Hematopoietic multipotent progenitor cell treated with erythropoietin and hydrocortisone succinate and interleukin-3 and kit ligand, for 8 days (in vitro differentiated cells): ENCODE results near the gene CCDC148.

ENCODE experiments used
- DNase-seq: peaks from one replicate; pipeline ENCODE4 v3.0.0-alpha.2; 2015

CCDC148 gene

DNA sequence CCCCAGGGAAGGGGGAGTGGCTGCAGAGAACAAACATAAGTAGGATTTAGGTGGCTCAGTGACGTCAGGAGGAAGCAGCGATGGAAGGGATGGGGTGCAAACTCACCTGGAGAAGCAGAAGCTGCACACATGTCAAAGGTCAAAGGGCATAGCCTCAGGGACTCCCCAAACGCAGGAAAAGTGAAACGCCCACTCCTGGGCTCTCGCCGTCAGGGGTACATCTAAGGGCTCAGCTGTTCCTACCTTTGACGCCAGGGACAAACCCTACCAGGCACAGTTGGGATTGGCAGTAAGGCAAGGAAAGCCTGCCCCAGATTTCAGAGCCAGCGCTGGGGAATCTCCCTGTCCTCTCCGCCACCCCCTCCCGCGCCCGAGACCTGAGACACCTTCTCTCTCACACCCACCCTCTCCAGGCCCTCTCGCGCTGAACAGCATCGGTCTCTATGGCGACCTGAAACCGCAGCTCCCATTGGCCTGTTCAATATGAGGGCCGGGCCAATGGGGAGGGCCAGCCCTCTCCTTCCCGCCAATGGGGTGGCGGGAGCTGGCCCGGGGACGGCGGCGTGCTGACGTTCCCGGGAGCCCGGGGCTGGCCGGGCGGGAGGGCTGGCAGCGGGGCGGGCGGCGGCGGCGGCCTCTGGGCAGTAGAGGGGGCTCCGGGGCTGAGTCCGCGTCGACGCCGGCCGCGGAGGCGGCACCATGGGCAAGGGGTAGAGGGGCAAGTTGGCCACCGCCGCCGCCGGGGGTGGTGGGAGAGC, at the start of gene CCDC148, which contains the start of gene PKP4:
CCDC148 (minus strand) TSS at position 445 of the 758 bp plus-strand sequence; CDS start at position 131, 314 bp downstream.
PKP4 (plus strand) TSS at position 644 of the 758 bp plus-strand sequence. CDS start 76,233 bp downstream, outside the sequence.
- DNase-seq: peak; percentile 92

- peak; percentile 10 for DNase-seq
Observed at GRCh38 chr2:158505448-158505934, 48.9 kb upstream of the CCDC148 start.

DNA sequence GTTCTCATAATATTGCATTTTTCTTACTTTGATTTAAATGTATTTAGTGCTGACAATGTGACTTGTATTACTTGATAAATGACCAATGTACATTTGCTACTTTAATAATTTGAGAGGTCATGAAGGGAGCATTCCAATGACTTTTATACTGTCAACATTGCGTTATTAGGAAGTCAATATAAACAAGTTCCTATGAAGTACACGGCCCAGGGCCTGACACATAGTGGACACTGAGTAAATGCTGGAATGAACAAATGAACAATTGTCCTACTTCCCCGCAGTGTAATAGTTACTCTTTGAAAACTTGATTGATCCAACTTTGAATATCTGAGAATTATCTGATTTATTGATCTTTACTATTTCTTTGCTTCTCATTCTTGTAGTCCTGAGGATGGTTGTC, 47.5 kb upstream of the CCDC148 start:
- DNase-seq: no peak

DNA sequence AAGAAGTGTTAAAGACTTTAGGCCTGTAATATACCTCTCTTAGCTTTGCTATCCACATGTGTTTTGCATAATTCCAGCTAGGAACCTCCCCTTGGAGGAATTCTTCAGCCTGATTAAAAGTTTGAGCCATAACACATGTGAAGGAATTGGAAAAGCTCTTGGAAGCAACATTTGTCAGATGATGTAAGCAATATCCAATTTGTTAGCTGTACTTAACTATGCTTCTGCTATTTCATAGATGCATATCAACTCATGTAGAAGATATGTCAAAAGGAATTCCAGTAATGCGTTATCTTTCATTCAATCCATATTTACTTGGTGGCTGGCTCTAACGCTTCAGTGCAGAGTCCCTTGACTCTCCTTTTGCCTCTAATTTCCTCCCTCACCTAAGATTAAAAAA, 46.4 kb upstream of the CCDC148 start:
- DNase-seq: no peak

DNA sequence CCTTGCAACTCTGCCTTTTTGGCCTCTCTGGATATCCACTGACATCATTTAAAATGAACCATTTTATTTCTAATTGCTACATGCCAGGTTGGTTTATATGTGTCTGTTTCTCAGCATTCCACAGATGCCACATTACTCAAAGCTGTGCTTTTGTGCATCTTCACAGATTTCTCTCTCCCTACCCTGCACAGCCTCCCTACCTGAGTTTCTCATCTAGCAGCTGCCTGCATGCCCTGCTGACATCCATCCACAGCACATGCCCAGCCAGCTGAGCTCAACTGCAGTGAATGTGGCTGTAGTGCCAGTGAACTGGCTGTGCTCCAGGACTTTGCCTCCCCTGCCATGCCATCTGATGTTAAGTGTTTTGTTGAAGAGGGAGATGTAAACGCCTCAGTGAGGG, 44.7 kb upstream of the CCDC148 start:
- DNase-seq: no peak

DNA sequence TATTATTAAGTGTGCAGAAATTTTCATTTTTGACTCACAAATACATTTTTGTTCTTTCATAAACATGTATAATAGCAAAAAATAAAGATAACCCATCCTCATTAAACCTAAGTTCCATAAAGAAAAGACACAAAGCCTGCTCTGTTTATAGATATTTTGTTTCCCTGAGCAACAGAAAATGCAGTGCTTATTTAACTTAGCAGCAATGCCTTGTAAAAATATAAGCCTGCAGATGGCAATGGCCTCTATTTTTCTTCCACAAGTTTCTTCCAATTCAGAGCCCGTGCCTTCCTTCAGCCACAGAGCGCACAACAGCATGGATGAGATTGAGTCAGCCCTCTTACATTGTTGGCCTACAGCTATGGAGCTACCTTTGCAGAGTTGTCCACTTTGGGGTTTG, 43.8 kb upstream of the CCDC148 start:
- no peak for DNase-seq

DNA sequence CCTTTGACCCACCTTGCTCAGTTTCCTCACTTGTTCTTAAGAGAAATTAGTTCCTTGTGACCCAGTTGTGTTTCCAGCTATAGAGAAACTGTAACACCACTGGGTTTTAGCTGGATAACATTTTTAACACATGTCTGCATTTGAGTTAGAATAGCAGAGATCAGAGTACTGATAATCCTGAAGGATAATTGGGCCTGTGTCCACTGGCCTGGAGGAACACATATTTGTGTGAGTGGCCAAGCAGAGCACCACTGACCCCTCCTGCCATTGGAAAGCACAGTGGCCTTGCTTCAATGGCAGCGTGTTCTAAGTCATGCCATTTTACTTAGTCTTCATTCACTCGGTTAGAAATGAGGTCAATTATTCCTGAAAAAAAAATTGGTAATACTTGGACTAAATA, 42.8 kb upstream of the CCDC148 start:
- DNase-seq: no peak

- no peak for DNase-seq
Observed at GRCh38 chr2:158498749-158499136, 42.2 kb upstream of the CCDC148 start.

DNA sequence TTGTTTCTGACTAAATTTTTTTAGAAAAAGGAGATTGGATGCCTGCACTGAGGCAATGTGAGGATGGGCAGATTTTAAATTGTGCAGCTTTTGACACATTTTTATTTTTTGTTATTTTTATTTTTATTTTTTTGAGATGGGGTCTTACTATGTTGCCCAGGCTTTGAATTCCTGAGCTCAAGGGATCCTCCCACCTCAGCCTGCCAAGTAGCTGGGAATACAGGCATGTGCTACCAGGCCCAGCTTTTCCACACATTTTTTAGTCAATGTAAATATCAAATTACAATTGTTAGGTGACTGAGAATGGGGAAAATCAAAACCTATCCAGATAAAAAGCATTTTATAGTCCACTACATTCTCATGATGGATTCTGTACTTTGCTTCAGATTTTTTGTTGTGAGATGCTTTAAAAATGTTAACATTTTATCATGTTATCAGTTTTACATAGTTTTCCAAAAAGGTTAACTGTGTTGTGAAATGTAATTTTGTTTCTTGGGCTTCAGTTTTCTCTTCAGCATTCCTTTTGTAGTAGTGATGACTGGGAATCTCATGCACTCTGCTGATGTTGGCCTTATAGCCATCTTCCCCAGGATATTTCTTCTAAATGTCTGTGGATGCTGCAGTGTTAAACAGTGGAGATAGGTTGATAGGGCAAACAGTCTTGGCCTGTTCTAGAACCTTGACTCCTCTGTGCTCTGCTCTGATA, 41.6 kb upstream of the CCDC148 start:
- DNase-seq: no peak

GRCh38 chr2:158497486-158497885, 40.9 kb upstream of the CCDC148 start:
- peak; percentile 26 for DNase-seq

DNA sequence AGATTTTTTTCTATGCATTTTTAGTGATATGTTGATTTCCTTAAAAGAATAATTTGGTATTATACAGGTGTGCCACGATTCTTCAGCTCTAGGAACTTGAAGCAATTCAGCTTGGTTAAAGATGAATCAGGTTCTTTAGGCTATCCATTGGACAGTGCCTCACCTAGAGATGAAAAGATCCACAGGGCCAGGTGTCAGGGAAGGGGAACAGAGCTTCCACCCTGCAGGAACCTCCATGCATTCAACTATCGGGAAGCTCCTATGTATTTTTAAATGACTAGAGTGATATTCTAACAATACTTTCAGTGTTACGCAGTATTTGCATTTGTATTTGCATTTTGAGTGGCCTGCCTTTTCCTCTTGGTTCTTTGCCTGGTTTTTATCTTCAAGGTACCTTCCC, 40.4 kb upstream of the CCDC148 start:
- no peak for DNase-seq

DNA sequence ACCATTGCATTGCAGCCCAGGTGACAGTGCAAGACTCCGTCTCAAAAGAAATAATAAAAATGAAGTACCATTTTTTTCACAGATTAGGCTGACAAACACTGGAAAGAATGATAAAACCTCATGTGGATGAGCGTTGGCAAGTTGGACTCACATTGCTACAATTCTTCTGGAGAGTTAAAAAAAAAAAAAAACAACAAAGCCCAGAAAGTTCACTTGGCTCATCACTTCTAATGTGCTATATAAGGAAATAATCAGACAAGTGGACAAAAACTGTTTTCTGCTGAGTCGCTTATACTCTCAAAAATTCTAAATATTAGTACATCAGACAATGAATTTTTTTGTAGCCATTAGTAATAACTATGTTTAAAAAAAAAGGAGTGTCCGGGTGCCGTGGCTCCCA, 38.6 kb upstream of the CCDC148 start:
- DNase-seq: no peak

DNA sequence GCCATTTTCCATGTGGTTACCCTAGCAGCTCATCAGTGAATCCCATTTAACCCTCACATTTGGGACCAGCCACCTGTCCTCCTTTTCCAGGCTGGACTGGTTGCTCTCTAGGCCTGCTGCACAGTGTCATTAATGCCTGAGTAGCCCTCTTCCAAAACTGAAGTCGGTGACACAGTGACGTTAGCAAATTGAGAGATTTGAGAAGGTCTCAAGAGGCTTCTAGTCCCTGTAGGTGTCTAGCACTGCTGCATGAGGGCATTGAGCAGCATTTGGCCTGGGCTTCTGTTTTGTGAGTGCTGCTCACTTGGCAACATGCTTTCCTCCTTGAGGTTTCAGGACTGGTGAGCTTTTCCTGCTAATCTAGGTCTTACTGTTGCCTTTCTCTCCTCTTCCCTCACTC, 36.9 kb upstream of the CCDC148 start:
- no peak for DNase-seq

DNA sequence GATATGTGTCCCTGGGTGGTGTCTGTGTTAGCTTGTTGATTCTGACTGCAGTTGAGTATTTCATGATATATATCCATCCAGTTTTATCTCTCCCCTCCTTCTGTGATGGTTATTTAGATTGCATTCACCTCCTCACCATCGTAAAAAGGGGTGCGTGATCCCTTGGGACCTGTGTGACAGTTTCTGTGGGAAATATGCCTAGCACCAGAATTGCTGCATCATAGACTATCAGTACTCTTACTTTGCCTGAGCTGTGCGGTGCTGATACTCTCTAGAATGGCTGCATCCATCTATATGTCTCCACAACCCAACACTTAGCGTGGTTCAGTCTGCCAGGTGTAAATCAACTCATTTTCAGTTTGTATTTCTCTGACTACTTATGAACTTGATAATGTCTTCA, 34.5 kb upstream of the CCDC148 start:
- no peak for DNase-seq

GRCh38 chr2:158489366-158490112, 33.0 kb upstream of the CCDC148 start:
- DNase-seq: no peak

GRCh38 chr2:158488442-158489216, 32.1 kb upstream of the CCDC148 start:
- no peak for DNase-seq

DNA sequence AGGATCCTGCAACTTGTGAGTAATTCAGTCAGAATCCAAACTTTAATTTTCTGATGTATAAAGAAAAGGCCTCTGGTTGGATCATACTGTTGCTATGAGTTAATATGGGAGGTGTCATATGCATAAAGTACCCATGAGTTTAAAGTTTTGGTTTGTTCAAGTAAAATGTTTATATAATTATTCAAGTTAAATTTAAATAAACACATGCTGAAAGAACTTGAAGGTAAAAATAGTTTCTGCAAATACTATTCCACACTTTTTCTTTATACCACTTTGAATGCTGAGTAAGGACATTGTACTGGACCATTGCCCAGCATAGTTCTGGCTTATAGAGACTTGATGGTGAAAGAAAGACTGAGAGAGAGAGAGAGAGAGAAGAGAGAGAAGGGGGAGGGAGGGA, 30.9 kb upstream of the CCDC148 start:
- no peak for DNase-seq

GRCh38 chr2:158486970-158487325, 30.4 kb upstream of the CCDC148 start:
- no peak for DNase-seq

- no peak for DNase-seq
Observed at GRCh38 chr2:158486150-158486969, 29.8 kb upstream of the CCDC148 start.

DNA sequence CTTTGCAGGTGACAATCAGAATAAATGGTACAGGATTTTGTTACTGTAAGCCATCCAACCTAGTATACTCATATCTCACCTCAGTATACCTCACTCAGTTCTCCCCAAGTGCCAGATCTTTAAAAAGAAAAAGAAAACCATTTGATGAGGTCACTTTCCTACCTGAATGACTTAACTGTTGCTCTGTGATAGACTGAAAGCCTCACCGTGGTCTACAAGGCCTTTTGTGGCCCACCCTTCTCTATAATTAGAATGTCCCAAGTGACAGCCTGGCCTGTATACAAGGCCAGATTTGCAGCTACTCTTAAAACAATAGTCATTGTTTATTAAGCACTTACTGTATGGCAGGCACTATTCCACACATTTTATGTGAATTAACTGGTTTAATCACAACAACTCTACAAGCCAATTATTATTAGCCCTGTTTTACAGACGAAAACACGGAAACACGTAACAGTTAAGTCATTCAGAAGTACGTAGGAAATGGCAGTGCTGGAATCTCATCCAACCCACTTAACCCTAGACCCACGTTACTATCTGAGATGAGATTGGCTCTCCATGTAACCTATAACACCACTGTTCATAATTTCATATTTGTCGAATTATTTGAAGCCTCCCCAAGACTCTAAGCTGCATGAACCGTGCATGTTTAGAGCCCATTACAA, 28.5 kb upstream of the CCDC148 start:
- no peak for DNase-seq

DNA sequence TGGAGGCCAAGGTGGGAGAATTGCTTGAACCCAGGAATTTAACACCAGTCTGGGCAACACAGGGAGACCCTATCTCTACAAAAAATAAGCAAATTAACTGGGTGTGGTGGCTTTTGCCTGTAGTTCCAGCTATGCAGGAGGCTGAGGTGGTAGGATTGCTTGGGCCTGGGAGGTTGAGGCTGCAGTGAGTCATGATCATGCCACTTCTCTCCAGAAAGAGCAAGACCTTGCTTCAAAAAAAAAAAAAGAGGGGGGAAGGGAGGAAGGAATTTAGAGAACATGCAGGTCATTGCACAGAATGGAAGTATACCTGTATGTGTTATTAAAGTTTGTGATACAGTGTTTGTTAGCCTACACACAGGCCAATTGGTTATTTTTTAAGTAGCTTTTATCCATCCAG, 26.0 kb upstream of the CCDC148 start:
- DNase-seq: no peak
